Chondrocyte (in vitro differentiated cells): ENCODE measurements around the gene TIGAR. TPM values are rescaled to one million over a fixed set of nuclear protein-coding genes. Genes with fewer than 3 reads are reported as not detected.

Source experiments
- DNase-seq: peaks from one replicate; pipeline ENCODE4 v3.0.0; 2021; ENCODE audit warnings: mixed read lengths, low spot score
- H3K27ac Mint-ChIP-seq: one replicate; pipeline ENCODE4 v1.8.0; 2021; ENCODE audit warnings: mild to moderate bottlenecking, moderate library complexity, mixed read lengths; ENCODE audit not compliant: unreplicated experiment
- H3K27me3 Mint-ChIP-seq: 2 replicates; pipeline ENCODE4 v1.8.0; 2021; ENCODE audit warnings: low read depth, mixed read lengths
- H3K36me3 Mint-ChIP-seq: 2 replicates; pipeline ENCODE4 v1.8.0; 2021; ENCODE audit warnings: low read depth, mixed read lengths
- H3K4me1 Mint-ChIP-seq: 2 replicates; pipeline ENCODE4 v1.8.0; 2021; ENCODE audit warnings: low read depth, mild to moderate bottlenecking, mixed read lengths
- H3K4me3 Mint-ChIP-seq: one replicate; pipeline ENCODE4 v1.8.0; 2021; ENCODE audit warnings: mild to moderate bottlenecking, moderate library complexity, mixed read lengths; ENCODE audit not compliant: unreplicated experiment
- H3K9me3 Mint-ChIP-seq: 2 replicates; pipeline ENCODE4 v1.8.0; 2021; ENCODE audit warnings: low read depth, mixed read lengths
- total RNA-seq: library from RNA; stranded (reverse); gene quantifications from 3 replicates; pipeline ENCODE4 v1.2.1, GENCODE V29; 2021
- TF ChIP-seq, protein P1 (sequence below): fragments of 200-600 bp; sonication (generic); IDR thresholded peaks from 2 replicates; pipeline ENCODE4 v1.5.0; 2021; ENCODE audit warnings: antibody characterized with exemption, mild to moderate bottlenecking, moderate library complexity

TIGAR gene
- total RNA-seq, 1 donor from 2014 or later, result 28.8 TPM

DNA sequence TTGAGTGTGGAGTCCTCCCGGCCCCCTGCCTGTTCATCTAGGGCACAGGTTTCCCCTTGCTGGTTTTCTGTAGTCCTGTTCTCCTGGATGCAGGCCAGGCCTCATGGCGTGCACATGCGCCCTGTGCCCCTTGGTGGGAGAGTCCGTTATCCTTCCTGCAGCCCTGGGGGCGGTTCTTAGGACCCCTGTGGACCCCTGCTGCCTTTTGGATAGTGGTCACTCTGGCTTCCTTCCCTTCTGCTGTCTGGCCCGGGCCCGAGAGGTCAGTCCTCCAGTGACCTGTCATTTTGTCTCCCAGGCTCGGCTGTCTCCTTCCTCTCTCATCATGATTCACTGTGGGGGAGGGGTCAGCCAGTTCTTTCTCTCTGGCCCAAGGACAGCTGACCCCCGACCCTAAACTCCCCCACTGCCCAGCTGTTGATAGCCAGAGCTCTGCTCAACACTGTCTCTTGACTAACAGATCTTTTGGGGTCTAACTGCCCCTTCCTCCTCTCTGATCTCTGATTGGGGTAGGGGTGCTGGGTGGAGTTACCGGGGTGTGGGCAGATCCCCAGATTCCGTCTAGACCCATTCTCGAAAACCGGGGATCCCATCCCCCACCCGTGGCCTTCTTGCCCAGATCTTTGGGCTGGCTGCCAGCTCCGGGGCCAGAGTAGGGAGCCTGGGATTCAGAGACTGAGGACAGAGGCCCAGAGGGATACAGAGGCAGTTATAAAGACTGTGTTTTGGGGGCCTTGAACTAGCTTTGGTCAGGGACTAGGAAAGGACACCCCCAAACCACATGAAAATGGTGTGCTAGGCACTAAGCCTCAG lies 40.5 kb upstream of the TIGAR start:
- TF ChIP-seq, protein P1, sequence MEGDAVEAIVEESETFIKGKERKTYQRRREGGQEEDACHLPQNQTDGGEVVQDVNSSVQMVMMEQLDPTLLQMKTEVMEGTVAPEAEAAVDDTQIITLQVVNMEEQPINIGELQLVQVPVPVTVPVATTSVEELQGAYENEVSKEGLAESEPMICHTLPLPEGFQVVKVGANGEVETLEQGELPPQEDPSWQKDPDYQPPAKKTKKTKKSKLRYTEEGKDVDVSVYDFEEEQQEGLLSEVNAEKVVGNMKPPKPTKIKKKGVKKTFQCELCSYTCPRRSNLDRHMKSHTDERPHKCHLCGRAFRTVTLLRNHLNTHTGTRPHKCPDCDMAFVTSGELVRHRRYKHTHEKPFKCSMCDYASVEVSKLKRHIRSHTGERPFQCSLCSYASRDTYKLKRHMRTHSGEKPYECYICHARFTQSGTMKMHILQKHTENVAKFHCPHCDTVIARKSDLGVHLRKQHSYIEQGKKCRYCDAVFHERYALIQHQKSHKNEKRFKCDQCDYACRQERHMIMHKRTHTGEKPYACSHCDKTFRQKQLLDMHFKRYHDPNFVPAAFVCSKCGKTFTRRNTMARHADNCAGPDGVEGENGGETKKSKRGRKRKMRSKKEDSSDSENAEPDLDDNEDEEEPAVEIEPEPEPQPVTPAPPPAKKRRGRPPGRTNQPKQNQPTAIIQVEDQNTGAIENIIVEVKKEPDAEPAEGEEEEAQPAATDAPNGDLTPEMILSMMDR, result no peak
- H3K36me3 Mint-ChIP-seq, result peaks cover 50% of the 10 kb centered on the region

DNA sequence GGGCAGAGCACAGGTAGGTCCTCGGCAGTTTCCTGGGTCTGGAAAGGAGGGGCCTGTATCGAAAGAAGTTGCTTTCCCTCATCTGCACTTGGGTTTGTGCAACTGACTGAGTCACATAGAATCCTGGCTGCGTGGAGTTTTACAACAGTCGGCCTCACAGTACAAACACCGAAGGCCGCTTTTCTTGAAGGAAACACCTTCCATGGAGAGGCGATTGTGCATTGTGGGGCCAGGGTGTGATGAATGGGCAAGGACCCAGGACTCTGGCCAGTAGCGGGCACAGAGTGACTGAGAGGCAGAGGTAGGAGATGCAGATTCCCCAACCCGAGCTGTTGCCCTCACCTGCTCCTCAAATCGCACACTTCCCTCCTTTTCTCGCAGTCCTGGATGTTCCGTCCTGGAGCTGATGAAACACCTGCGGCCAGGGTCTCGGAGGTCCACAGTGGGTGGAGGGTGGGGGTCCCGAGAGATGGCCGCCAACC lies 39.8 kb upstream of the TIGAR start:
- H3K27ac Mint-ChIP-seq, result no peak overlapping the region
- no peak for DNase-seq
- H3K4me3 Mint-ChIP-seq, result no peak overlapping the region
- H3K9me3 Mint-ChIP-seq, result no peaks in the 10 kb centered on the region
- peaks cover 54% of the 10 kb centered on the region for H3K36me3 Mint-ChIP-seq
- peaks cover 10% of the 10 kb centered on the region for H3K27me3 Mint-ChIP-seq
- TF ChIP-seq, protein P1, result no peak
- peaks cover 17% of the 10 kb centered on the region for H3K4me1 Mint-ChIP-seq

More for the DNA sequence above, 40.5 kb upstream of the TIGAR start:
- DNase-seq, result no peak
- H3K4me1 Mint-ChIP-seq, result peaks cover 23% of the 10 kb centered on the region
- peaks cover 14% of the 10 kb centered on the region for H3K27me3 Mint-ChIP-seq
- no peak overlapping the region for H3K4me3 Mint-ChIP-seq
- no peaks in the 10 kb centered on the region for H3K9me3 Mint-ChIP-seq
- no peak overlapping the region for H3K27ac Mint-ChIP-seq

GRCh38 chr12:4282103-4282891 lies 38.7 kb upstream of the TIGAR start:
- DNase-seq, result no peak
- Mint-ChIP-seq H3K27me3 (peaks cover 8% of the 10 kb centered on the region), H3K27ac (no peak overlapping the region), H3K4me1 (peaks cover 8% of the 10 kb centered on the region), H3K4me3 (no peak overlapping the region), H3K36me3 (peaks cover 52% of the 10 kb centered on the region), H3K9me3 (no peaks in the 10 kb centered on the region)
- TF ChIP-seq, protein P1, result no peak

- TF ChIP-seq, protein P1, result no peak
- H3K4me3 Mint-ChIP-seq, result no peak overlapping the region
- H3K36me3 Mint-ChIP-seq, result peaks cover 51% of the 10 kb centered on the region
- peaks cover 8% of the 10 kb centered on the region for H3K4me1 Mint-ChIP-seq
- H3K9me3 Mint-ChIP-seq, result no peaks in the 10 kb centered on the region
- no peak overlapping the region for H3K27ac Mint-ChIP-seq
- no peak for DNase-seq
- H3K27me3 Mint-ChIP-seq, result peaks cover 7% of the 10 kb centered on the region
Measured at GRCh38 chr12:4282892-4283511, 38.0 kb upstream of the TIGAR start.
